ENCODE measurements around the gene UBE3B. TPM values are rescaled to one million over a fixed set of nuclear protein-coding genes. Genes with fewer than 3 reads are reported as not detected.

UBE3B gene
- total RNA-seq, 1 donor from 2014 or later, result 32.6 TPM

GRCh38 chr12:109487181-109488050 is 10.0 kb downstream of the UBE3B start:
- DNase-seq (ENCODE audit: low read depth), result no peak
- peak; percentile 40 for FAIRE-seq
- H3K36me3 ChIP-seq (ENCODE audit: control insufficient read depth, insufficient read depth, low read length), result peaks cover 29% of the 10 kb centered on the region
- TF ChIP-seq CTCF (IDR thresholded peaks at IDR 0.05; ENCODE audit: insufficient read depth, low read length, severe bottlenecking), result no peak
- H3K4me3 ChIP-seq (ENCODE audit: low read depth, low read length), result no peak overlapping the region
- no peaks in the 10 kb centered on the region for H3K27me3 ChIP-seq (ENCODE audit: control insufficient read depth, insufficient read depth, low read length)

GRCh38 chr12:109488051-109488665 is 10.7 kb downstream of the UBE3B start:
- DNase-seq (ENCODE audit: low read depth), result no peak
- TF ChIP-seq CTCF (IDR thresholded peaks at IDR 0.05; ENCODE audit: insufficient read depth, low read length, severe bottlenecking), result no peak
- Histone ChIP-seq H3K27me3 (ENCODE audit: control insufficient read depth, insufficient read depth, low read length) (no peaks in the 10 kb centered on the region), H3K36me3 (ENCODE audit: control insufficient read depth, insufficient read depth, low read length) (peaks cover 30% of the 10 kb centered on the region), H3K4me3 (ENCODE audit: low read depth, low read length) (no peak overlapping the region)
- FAIRE-seq, result no peak

- H3K4me3 ChIP-seq (ENCODE audit: low read depth, low read length), result no peak overlapping the region
- TF ChIP-seq CTCF (IDR thresholded peaks at IDR 0.05; ENCODE audit: insufficient read depth, low read length, severe bottlenecking), result no peak
- peak; percentile 28 for FAIRE-seq
- DNase-seq (ENCODE audit: low read depth), result no peak
- peaks cover 26% of the 10 kb centered on the region for H3K36me3 ChIP-seq (ENCODE audit: control insufficient read depth, insufficient read depth, low read length)
- H3K27me3 ChIP-seq (ENCODE audit: control insufficient read depth, insufficient read depth, low read length), result no peaks in the 10 kb centered on the region
These were observed 11.9 kb downstream of the UBE3B start for GRCh38 chr12:109489016-109489954.

- no peaks in the 10 kb centered on the region for H3K27me3 ChIP-seq (ENCODE audit: control insufficient read depth, insufficient read depth, low read length)
- TF ChIP-seq CTCF (IDR thresholded peaks at IDR 0.05; ENCODE audit: insufficient read depth, low read length, severe bottlenecking), result no peak
- no peak for DNase-seq (ENCODE audit: low read depth)
- peak; percentile 70 for FAIRE-seq
- H3K36me3 ChIP-seq (ENCODE audit: control insufficient read depth, insufficient read depth, low read length), result peaks cover 24% of the 10 kb centered on the region
- H3K4me3 ChIP-seq (ENCODE audit: low read depth, low read length), result no peak overlapping the region
These were observed 12.6 kb downstream of the UBE3B start for GRCh38 chr12:109489955-109490565.

- no peak for DNase-seq (ENCODE audit: low read depth)
- TF ChIP-seq CTCF (IDR thresholded peaks at IDR 0.05; ENCODE audit: insufficient read depth, low read length, severe bottlenecking), result no peak
- Histone ChIP-seq H3K36me3 (ENCODE audit: control insufficient read depth, insufficient read depth, low read length) (peaks cover 16% of the 10 kb centered on the region), H3K27me3 (ENCODE audit: control insufficient read depth, insufficient read depth, low read length) (no peaks in the 10 kb centered on the region), H3K4me3 (ENCODE audit: low read depth, low read length) (no peak overlapping the region)
- FAIRE-seq, result no peak
These were observed 14.2 kb downstream of the UBE3B start for GRCh38 chr12:109491671-109492070.

Data from bronchial epithelial cell (primary cell).